Measurements from ENCODE around the gene NUBP2. TPM values are rescaled to one million over a fixed set of nuclear protein-coding genes. Genes with fewer than 3 reads are reported as not detected.

Gene NUBP2
- total RNA-seq, 1 donor from 2014 or later = 66.1 TPM

GRCh38 chr16:1821861-1822611 lies 39.3 kb downstream of the NUBP2 start:
- no peaks in the 10 kb centered on the region for H3K36me3 Mint-ChIP-seq (ENCODE audit: unreplicated experiment)
- DNase-seq = no peak
- H3K4me1 Mint-ChIP-seq (ENCODE audit: low read depth, unreplicated experiment) = peaks cover 7% of the 10 kb centered on the region
- peaks cover 3% of the 10 kb centered on the region for H3K9me3 Mint-ChIP-seq (ENCODE audit: unreplicated experiment)
- no peak overlapping the region for H3K4me3 Mint-ChIP-seq (ENCODE audit: unreplicated experiment)
- no peak overlapping the region for H3K27ac Mint-ChIP-seq (ENCODE audit: unreplicated experiment)
- peaks cover 3% of the 10 kb centered on the region for H3K27me3 Mint-ChIP-seq (ENCODE audit: unreplicated experiment)
- TF ChIP-seq CTCF (IDR thresholded peaks at IDR 0.05; ENCODE audit: partially characterized antibody, unreplicated experiment) = no peak

- no peak for TF ChIP-seq CTCF (IDR thresholded peaks at IDR 0.05; ENCODE audit: partially characterized antibody, unreplicated experiment)
- Mint-ChIP-seq H3K4me3 (ENCODE audit: unreplicated experiment) (no peak overlapping the region), H3K27ac (ENCODE audit: unreplicated experiment) (no peak overlapping the region), H3K27me3 (ENCODE audit: unreplicated experiment) (peaks cover 2% of the 10 kb centered on the region), H3K4me1 (ENCODE audit: low read depth, unreplicated experiment) (peaks cover 11% of the 10 kb centered on the region), H3K9me3 (ENCODE audit: unreplicated experiment) (peaks cover 9% of the 10 kb centered on the region), H3K36me3 (ENCODE audit: unreplicated experiment) (no peaks in the 10 kb centered on the region)
- DNase-seq = no peak
Measured at GRCh38 chr16:1822801-1823200, 40.0 kb downstream of the NUBP2 start.

- Mint-ChIP-seq H3K36me3 (ENCODE audit: unreplicated experiment) (no peaks in the 10 kb centered on the region), H3K27ac (ENCODE audit: unreplicated experiment) (peak overlapping the region; percentile 84), H3K27me3 (ENCODE audit: unreplicated experiment) (peaks cover 2% of the 10 kb centered on the region), H3K4me1 (ENCODE audit: low read depth, unreplicated experiment) (peaks cover 15% of the 10 kb centered on the region), H3K4me3 (ENCODE audit: unreplicated experiment) (peak overlapping the region; percentile 58), H3K9me3 (ENCODE audit: unreplicated experiment) (peaks cover 9% of the 10 kb centered on the region)
- peak; percentile 69 for DNase-seq
- no peak for TF ChIP-seq CTCF (IDR thresholded peaks at IDR 0.05; ENCODE audit: partially characterized antibody, unreplicated experiment)
Measured at GRCh38 chr16:1823821-1824220, 41.1 kb downstream of the NUBP2 start.

- H3K9me3 Mint-ChIP-seq (ENCODE audit: unreplicated experiment) = peaks cover 9% of the 10 kb centered on the region
- H3K4me3 Mint-ChIP-seq (ENCODE audit: unreplicated experiment) = peak overlapping the region; percentile 90
- H3K36me3 Mint-ChIP-seq (ENCODE audit: unreplicated experiment) = no peaks in the 10 kb centered on the region
- peaks cover 16% of the 10 kb centered on the region for H3K4me1 Mint-ChIP-seq (ENCODE audit: low read depth, unreplicated experiment)
- no peak overlapping the region for H3K27ac Mint-ChIP-seq (ENCODE audit: unreplicated experiment)
- no peak for DNase-seq
- TF ChIP-seq CTCF (IDR thresholded peaks at IDR 0.05; ENCODE audit: partially characterized antibody, unreplicated experiment) = no peak
- peaks cover 2% of the 10 kb centered on the region for H3K27me3 Mint-ChIP-seq (ENCODE audit: unreplicated experiment)
Measured at GRCh38 chr16:1825381-1825863, 42.7 kb downstream of the NUBP2 start.

All from glutamatergic neuron (in vitro differentiated cells).